Activated naive CD4-positive, alpha-beta T cell treated with anti-CD3 and anti-CD28 coated beads, Interleukin-2, amount 10 ng/mL, durations not matched to agents 7 days and 5 days (primary cell): Measurements from ENCODE around the gene PFDN4.

Source experiments
- CTCF ChIA-PET: fragments of 350-600 bp; sonication (Branson Sonifier 250); formaldehyde crosslinking; loops from one replicate; lab custom pipeline; 2021; ENCODE audit warnings: antibody characterized with exemption; lab: Charles Lee
- DNase-seq: peaks from one replicate; pipeline ENCODE4 v3.0.0-alpha.2; 2020
- H3K27ac Mint-ChIP-seq: one replicate; pipeline ENCODE4 v1.8.0; 2021; ENCODE audit warnings: mild to moderate bottlenecking, moderate library complexity, mixed read lengths
- H3K27me3 Mint-ChIP-seq: one replicate; pipeline ENCODE4 v1.8.0; 2021; ENCODE audit warnings: mild to moderate bottlenecking, mixed read lengths
- H3K36me3 Mint-ChIP-seq: one replicate; pipeline ENCODE4 v1.8.0; 2021; ENCODE audit warnings: mixed read lengths
- H3K4me1 Mint-ChIP-seq: one replicate; pipeline ENCODE4 v1.8.0; 2021; ENCODE audit warnings: mixed read lengths
- H3K4me3 Mint-ChIP-seq: one replicate; pipeline ENCODE4 v1.8.0; 2021; ENCODE audit warnings: mild to moderate bottlenecking, moderate library complexity, mixed read lengths
- H3K9me3 Mint-ChIP-seq: one replicate; pipeline ENCODE4 v1.8.0; 2021; ENCODE audit warnings: mixed read lengths

PFDN4 gene

GRCh38 chr20:54267483-54268003 is 59.7 kb downstream of the PFDN4 start:
- H3K27me3 Mint-ChIP-seq, result no peaks in the 10 kb centered on the region
- no peaks in the 10 kb centered on the region for H3K36me3 Mint-ChIP-seq
- no peaks in the 10 kb centered on the region for H3K9me3 Mint-ChIP-seq
- no peak overlapping the region for H3K4me3 Mint-ChIP-seq
- CTCF ChIA-PET, result interaction anchor here (0.8 kb wide), 1 partner anchor 35 kb away, joined by 4 read pairs; no protein-coding TSS in a partner anchor
- no peak overlapping the region for H3K27ac Mint-ChIP-seq
- DNase-seq, result no peak
- H3K4me1 Mint-ChIP-seq, result peaks cover 2% of the 10 kb centered on the region

- H3K27me3 Mint-ChIP-seq, result no peaks in the 10 kb centered on the region
- no peaks in the 10 kb centered on the region for H3K9me3 Mint-ChIP-seq
- no peak overlapping the region for H3K27ac Mint-ChIP-seq
- H3K4me1 Mint-ChIP-seq, result peaks cover 2% of the 10 kb centered on the region
- no peak for DNase-seq
- no peaks in the 10 kb centered on the region for H3K36me3 Mint-ChIP-seq
- CTCF ChIA-PET, result interaction anchor here (1.2 kb wide), 1 partner anchor 11 kb away, joined by 4 read pairs; no protein-coding TSS in a partner anchor
- no peak overlapping the region for H3K4me3 Mint-ChIP-seq
Measured at GRCh38 chr20:54268941-54269340, 61.1 kb downstream of the PFDN4 start.
